ENCODE data around the gene FGF18. TPM values are rescaled to one million over a fixed set of nuclear protein-coding genes. Genes with fewer than 3 reads are reported as not detected.

FGF18 gene
- total and polyA plus RNA-seq, 9 of the 15 experiments (the other 6 are each of a cell fraction or from before 2014, with no cell fraction given) = 0.05 to 0.18 (median 0.11) TPM; not detected in 6

DNA sequence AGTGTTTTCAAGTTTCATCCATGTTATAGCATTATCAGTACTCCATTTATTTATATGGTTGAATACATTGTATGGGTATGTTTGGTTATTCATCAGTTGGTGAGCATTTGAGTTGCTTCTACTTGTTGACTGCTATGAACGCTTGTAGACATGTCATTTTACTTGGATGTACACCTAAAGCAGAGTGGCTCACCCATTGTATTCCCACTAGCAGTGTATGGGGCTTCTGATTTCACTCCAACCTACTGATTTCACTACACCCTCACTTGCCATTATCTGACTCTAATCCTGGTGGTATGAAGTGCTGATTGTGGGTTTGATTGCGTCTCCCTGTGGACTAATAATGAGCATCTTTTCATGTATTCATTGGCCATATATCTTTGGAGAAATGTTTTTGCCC, 22.3 kb upstream of the FGF18 start:
- ATAC-seq (peak; percentile 4; the same call in 1 of the 3 replicates), DNase-seq (ENCODE audit: extremely low read depth in 1 of 4, low spot score in 3 of 4) (no peak), FAIRE-seq (no peak)
- H3K27me3 ChIP-seq (ENCODE audit: control insufficient read depth in 2 of 2, insufficient read depth in 2 of 2, low read length in 2 of 2) = no peaks in the 10 kb centered on the region
- peaks cover 4% of the 10 kb centered on the region for H3K9me1 ChIP-seq (ENCODE audit: control insufficient read depth, insufficient read depth, low read length)
- H3K4me1 ChIP-seq (replicated peaks in 1 of 2; ENCODE audit: control insufficient read depth in 2 of 2, insufficient read depth in 2 of 2, low read length in 2 of 2) = peaks cover 3 to 12% of the 10 kb centered on the region in 2 experiments; a peak in 3 of 5 replicates
- no peak overlapping the region for H3K4me2 ChIP-seq (ENCODE audit: insufficient read depth, low read length)
- CTCF ChIA-PET (ENCODE audit: low intra/inter-chr PET ratio) = no interaction called here
- POLR2A ChIA-PET = no interaction called here
- no peak overlapping the region for H3K27ac ChIP-seq (ENCODE audit: extremely low read depth, low read depth, low read length)
- in situ Hi-C loops (cut with MboI) (no loop called here), intact Hi-C loops (cut with micrococcal nuclease) (no loop called here)
- peaks cover 98% of the 10 kb centered on the region for H3K79me2 ChIP-seq (ENCODE audit: control insufficient read depth, insufficient read depth, low read length)
- H3K9me3 ChIP-seq (replicated peaks; ENCODE audit: control insufficient read depth, insufficient read depth, low read depth, low read length) = no peaks in the 10 kb centered on the region
- WGBS (ENCODE audit: insufficient coverage, low coverage, missing lambda C conversion rate) = 81% methylated on average over 2 of the region's 2 CpGs
- peaks cover 99% of the 10 kb centered on the region for H3K36me3 ChIP-seq (ENCODE audit: control insufficient read depth, insufficient read depth, low read length)
- H3K9ac ChIP-seq (ENCODE audit: insufficient read depth in 1 of 2, low read depth in 2 of 2, low read length in 2 of 2) = no peak overlapping the region
- no peak overlapping the region for H3K4me3 ChIP-seq
- H4K20me1 ChIP-seq (replicated peaks; ENCODE audit: control insufficient read depth, insufficient read depth, low read length) = peaks cover 75% of the 10 kb centered on the region
- BruUV-seq (replicated peaks) = no TSS peak
- peak; percentile 34; the same call in 1 of the 2 replicates for TF ChIP-seq POLR2A (conservative IDR thresholded peaks at IDR 0.05)
- TF ChIP-seq, protein P1, sequence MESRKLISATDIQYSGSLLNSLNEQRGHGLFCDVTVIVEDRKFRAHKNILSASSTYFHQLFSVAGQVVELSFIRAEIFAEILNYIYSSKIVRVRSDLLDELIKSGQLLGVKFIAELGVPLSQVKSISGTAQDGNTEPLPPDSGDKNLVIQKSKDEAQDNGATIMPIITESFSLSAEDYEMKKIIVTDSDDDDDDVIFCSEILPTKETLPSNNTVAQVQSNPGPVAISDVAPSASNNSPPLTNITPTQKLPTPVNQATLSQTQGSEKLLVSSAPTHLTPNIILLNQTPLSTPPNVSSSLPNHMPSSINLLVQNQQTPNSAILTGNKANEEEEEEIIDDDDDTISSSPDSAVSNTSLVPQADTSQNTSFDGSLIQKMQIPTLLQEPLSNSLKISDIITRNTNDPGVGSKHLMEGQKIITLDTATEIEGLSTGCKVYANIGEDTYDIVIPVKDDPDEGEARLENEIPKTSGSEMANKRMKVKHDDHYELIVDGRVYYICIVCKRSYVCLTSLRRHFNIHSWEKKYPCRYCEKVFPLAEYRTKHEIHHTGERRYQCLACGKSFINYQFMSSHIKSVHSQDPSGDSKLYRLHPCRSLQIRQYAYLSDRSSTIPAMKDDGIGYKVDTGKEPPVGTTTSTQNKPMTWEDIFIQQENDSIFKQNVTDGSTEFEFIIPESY (CRISPR knock-in tag; IDR thresholded peaks at IDR 0.05) = no peak
- H2AFZ ChIP-seq (ENCODE audit: low read depth, low read length) = no peak overlapping the region

DNA sequence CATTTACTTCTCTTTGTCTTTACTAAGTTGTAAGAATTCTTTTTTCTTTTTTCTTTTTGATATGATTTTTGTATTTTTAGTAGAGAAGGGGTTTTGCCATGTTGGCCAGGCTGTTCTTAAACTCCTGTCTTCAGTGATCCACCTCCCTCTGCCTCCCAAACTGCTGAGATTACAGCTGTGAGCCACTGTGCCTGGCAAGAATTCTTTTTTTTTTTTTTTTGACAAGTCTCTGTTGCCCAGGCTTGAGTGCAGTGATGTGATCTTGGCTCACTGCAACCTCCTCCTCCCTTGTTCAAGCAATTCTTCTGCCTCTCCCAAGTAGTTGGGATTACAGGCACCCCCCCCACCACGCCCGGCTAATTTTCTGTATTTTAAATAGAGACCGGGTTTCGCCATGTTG, 21.8 kb upstream of the FGF18 start:
- TF ChIP-seq PML (IDR thresholded peaks at IDR 0.05; ENCODE audit: low read length) = no peak
- no peak for TF ChIP-seq STAT5B (CRISPR knock-in tag; IDR thresholded peaks at IDR 0.05)
- H4K20me1 ChIP-seq (replicated peaks; ENCODE audit: control insufficient read depth, insufficient read depth, low read length) = peaks cover 71% of the 10 kb centered on the region
- FAIRE-seq (no peak), DNase-seq (ENCODE audit: extremely low read depth in 1 of 4, low spot score in 3 of 4) (no peak), ATAC-seq (no peak)
- peaks cover 3 to 12% of the 10 kb centered on the region in 2 experiments; a peak in 3 of 5 replicates for H3K4me1 ChIP-seq (replicated peaks in 1 of 2; ENCODE audit: control insufficient read depth in 2 of 2, insufficient read depth in 2 of 2, low read length in 2 of 2)
- in situ Hi-C loops (cut with MboI) (no loop called here), intact Hi-C loops (cut with micrococcal nuclease) (no loop called here)
- H3K36me3 ChIP-seq (ENCODE audit: control insufficient read depth, insufficient read depth, low read length) = peaks cover 95% of the 10 kb centered on the region
- H3K9me1 ChIP-seq (ENCODE audit: control insufficient read depth, insufficient read depth, low read length) = peaks cover 4% of the 10 kb centered on the region
- no peak overlapping the region for H3K4me3 ChIP-seq
- POLR2A ChIA-PET = no interaction called here
- BruUV-seq (replicated peaks) = no TSS peak
- H3K9ac ChIP-seq (ENCODE audit: insufficient read depth in 1 of 2, low read depth in 2 of 2, low read length in 2 of 2) = no peak overlapping the region
- WGBS (ENCODE audit: insufficient coverage, low coverage, missing lambda C conversion rate) = 94% methylated on average over 4 of the region's 4 CpGs
- peaks cover 93% of the 10 kb centered on the region for H3K79me2 ChIP-seq (ENCODE audit: control insufficient read depth, insufficient read depth, low read length)
- H3K27me3 ChIP-seq (ENCODE audit: control insufficient read depth in 2 of 2, insufficient read depth in 2 of 2, low read length in 2 of 2) = no peaks in the 10 kb centered on the region
- H3K27ac ChIP-seq (ENCODE audit: extremely low read depth, low read depth, low read length) = no peak overlapping the region
- H3K4me2 ChIP-seq (ENCODE audit: insufficient read depth, low read length) = no peak overlapping the region
- H2AFZ ChIP-seq (ENCODE audit: low read depth, low read length) = no peak overlapping the region
- CTCF ChIA-PET (ENCODE audit: low intra/inter-chr PET ratio) = no interaction called here
- H3K9me3 ChIP-seq (replicated peaks; ENCODE audit: control insufficient read depth, insufficient read depth, low read depth, low read length) = no peaks in the 10 kb centered on the region
